Measurements from ENCODE around the gene EFCAB6. TPM values are rescaled to one million over a fixed set of nuclear protein-coding genes. Genes with fewer than 3 reads are reported as not detected.

EFCAB6 gene
- total RNA-seq, 1 donor from 2014 or later, result 1.8 TPM

DNA sequence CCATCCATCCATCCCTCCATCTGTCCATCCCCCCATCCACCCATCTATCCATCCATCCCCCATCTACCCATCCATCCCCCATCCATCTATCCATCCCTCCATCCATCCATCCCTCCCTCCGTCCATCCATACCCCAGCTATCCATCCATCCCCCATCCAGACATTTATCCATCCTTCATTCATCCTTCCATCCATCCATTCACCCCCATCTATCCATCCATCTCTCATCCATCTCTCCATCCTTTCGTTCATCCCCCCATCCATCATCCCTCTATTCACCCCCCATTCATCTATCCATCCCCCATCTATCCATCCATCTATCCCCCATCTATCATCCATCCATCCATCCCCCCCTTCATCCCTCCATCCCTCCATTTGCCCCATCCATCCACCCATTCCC lies 302.8 kb downstream of the EFCAB6 start:
- H3K4me3 ChIP-seq, result no peak overlapping the region
- TF ChIP-seq, protein P1, sequence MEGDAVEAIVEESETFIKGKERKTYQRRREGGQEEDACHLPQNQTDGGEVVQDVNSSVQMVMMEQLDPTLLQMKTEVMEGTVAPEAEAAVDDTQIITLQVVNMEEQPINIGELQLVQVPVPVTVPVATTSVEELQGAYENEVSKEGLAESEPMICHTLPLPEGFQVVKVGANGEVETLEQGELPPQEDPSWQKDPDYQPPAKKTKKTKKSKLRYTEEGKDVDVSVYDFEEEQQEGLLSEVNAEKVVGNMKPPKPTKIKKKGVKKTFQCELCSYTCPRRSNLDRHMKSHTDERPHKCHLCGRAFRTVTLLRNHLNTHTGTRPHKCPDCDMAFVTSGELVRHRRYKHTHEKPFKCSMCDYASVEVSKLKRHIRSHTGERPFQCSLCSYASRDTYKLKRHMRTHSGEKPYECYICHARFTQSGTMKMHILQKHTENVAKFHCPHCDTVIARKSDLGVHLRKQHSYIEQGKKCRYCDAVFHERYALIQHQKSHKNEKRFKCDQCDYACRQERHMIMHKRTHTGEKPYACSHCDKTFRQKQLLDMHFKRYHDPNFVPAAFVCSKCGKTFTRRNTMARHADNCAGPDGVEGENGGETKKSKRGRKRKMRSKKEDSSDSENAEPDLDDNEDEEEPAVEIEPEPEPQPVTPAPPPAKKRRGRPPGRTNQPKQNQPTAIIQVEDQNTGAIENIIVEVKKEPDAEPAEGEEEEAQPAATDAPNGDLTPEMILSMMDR (IDR thresholded peaks at IDR 0.05; ENCODE audit: borderline replicate concordance), result no peak
- no peak overlapping the region for H3K27ac ChIP-seq (replicated peaks)
- H3K9me3 ChIP-seq (replicated peaks), result no peaks in the 10 kb centered on the region
- no peak for DNase-seq
- H3K36me3 ChIP-seq, result no peaks in the 10 kb centered on the region
- intact Hi-C loops (cut with micrococcal nuclease), result no loop called here
- peaks cover 18% of the 10 kb centered on the region for H3K27me3 ChIP-seq (ENCODE audit: low read depth)
- no peaks in the 10 kb centered on the region for H3K4me1 ChIP-seq

DNA sequence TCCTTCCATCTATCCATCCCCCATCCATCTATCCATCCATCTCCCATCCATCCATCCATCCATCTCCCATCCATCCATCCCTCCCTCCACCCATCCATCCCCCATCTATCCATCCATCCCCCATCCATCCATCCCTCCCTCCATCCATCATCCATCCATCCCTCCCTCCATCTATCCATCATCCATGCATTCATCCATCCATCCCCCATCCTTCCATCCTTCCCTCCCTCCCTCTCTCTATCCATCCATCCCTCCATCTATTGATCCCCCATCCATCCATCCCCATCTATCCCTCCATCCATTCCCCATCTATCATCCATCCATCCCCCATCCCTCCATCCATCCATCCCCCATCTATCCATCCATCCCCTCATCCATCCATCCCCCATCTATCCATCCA lies 303.6 kb downstream of the EFCAB6 start:
- Histone ChIP-seq H3K4me3 (no peak overlapping the region), H3K36me3 (no peaks in the 10 kb centered on the region), H3K27ac (replicated peaks) (no peak overlapping the region), H3K9me3 (replicated peaks) (no peaks in the 10 kb centered on the region), H3K4me1 (no peaks in the 10 kb centered on the region), H3K27me3 (ENCODE audit: low read depth) (peaks cover 12% of the 10 kb centered on the region)
- DNase-seq, result no peak
- intact Hi-C loops (cut with micrococcal nuclease), result no loop called here
- TF ChIP-seq, protein P1 (IDR thresholded peaks at IDR 0.05; ENCODE audit: borderline replicate concordance), result no peak

DNA sequence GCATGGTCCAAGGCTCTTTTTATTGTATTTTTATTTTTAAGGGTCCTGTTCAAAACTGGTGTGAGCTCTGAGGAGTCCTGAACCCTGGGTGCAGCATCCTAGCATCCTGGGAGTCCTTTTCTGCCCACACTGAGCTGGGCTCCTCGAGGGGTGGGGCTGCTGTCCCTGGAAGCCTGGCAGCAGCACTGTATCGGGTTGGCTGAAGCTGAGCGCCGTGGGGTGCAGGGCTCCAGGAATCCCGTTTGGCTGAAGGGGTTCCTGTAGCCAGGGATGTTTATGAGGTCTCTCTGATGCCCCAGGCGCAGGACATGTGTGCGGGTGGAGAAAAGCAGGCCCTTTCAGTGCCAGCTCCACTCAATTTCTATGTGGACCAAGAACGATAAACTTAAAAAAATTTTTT lies 304.9 kb downstream of the EFCAB6 start:
- Histone ChIP-seq H3K9me3 (replicated peaks) (no peaks in the 10 kb centered on the region), H3K27ac (replicated peaks) (no peak overlapping the region), H3K27me3 (ENCODE audit: low read depth) (peaks cover 17% of the 10 kb centered on the region), H3K4me3 (no peak overlapping the region), H3K4me1 (no peaks in the 10 kb centered on the region), H3K36me3 (no peaks in the 10 kb centered on the region)
- TF ChIP-seq, protein P1 (IDR thresholded peaks at IDR 0.05; ENCODE audit: borderline replicate concordance), result no peak
- intact Hi-C loops (cut with micrococcal nuclease), result no loop called here
- DNase-seq, result no peak

DNA sequence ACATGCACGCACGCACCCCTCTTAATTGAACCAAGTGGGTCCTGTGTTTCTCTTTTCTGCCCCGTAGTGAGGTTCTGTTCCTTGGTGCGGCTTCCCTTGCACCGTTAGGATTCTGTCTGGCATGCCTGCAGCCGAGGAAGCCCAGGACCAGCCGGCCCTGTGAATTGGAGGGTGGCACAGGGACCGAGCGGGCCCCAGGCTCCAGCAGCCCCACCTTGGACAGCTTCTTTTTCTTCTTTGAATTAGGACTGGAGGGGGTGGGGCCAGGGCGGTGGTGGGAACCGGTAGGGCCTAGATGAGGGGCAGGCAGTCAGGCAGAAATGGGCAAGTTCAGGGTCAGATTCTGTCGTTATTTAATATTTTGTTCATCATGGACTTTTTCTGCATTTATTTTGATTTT lies 305.6 kb downstream of the EFCAB6 start:
- no peak for DNase-seq
- TF ChIP-seq, protein P1 (IDR thresholded peaks at IDR 0.05; ENCODE audit: borderline replicate concordance), result no peak
- no peak overlapping the region for H3K4me3 ChIP-seq
- no peaks in the 10 kb centered on the region for H3K9me3 ChIP-seq (replicated peaks)
- intact Hi-C loops (cut with micrococcal nuclease), result no loop called here
- H3K4me1 ChIP-seq, result no peaks in the 10 kb centered on the region
- H3K27me3 ChIP-seq (ENCODE audit: low read depth), result peaks cover 21% of the 10 kb centered on the region
- no peak overlapping the region for H3K27ac ChIP-seq (replicated peaks)
- H3K36me3 ChIP-seq, result no peaks in the 10 kb centered on the region

DNA sequence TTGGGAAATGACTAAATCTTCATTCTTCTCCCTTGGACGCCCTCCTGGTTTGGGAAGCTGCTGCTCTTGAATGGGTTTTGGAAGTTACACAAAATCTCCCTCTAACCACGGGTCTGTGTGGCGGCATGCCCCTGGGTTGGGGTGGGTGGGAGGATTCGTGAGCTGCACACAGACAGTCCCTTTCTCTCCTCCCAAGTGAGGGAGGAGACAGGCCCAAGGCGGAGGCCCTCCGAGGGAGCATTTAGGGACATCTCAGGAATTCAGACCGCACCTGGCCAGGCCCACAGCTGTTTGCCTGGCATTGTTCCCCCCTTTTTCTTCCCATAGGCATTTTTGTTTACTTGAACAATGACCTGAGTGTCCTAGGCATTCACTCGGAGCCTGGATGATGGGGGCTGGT lies 306.2 kb downstream of the EFCAB6 start:
- H3K36me3 ChIP-seq, result no peaks in the 10 kb centered on the region
- DNase-seq, result no peak
- no peak overlapping the region for H3K4me3 ChIP-seq
- intact Hi-C loops (cut with micrococcal nuclease), result no loop called here
- TF ChIP-seq, protein P1 (IDR thresholded peaks at IDR 0.05; ENCODE audit: borderline replicate concordance), result no peak
- H3K27ac ChIP-seq (replicated peaks), result no peak overlapping the region
- H3K27me3 ChIP-seq (ENCODE audit: low read depth), result peaks cover 21% of the 10 kb centered on the region
- no peaks in the 10 kb centered on the region for H3K4me1 ChIP-seq
- H3K9me3 ChIP-seq (replicated peaks), result no peaks in the 10 kb centered on the region

DNA sequence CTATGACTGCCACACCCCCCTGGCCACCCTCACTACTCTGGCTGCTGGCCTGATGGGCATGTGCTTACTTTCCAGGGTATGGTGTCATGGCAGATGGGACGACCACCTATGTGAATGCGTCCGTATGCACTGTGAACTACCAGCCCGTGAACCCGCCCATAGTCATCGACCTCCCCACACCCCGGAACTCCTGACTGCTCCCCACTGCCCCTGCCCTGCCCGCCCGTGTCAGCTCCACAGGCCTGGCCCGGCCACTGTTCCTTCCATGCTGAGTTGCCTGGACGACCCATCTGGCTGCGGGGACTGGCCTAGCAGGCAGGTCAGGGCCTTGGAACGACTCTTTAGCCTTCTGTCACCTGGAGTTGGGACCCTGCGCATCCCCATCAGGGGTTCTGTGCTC lies 306.7 kb downstream of the EFCAB6 start:
- no peak overlapping the region for H3K4me3 ChIP-seq
- TF ChIP-seq, protein P1 (IDR thresholded peaks at IDR 0.05; ENCODE audit: borderline replicate concordance), result no peak
- no peaks in the 10 kb centered on the region for H3K4me1 ChIP-seq
- no peaks in the 10 kb centered on the region for H3K36me3 ChIP-seq
- H3K9me3 ChIP-seq (replicated peaks), result no peaks in the 10 kb centered on the region
- peaks cover 21% of the 10 kb centered on the region for H3K27me3 ChIP-seq (ENCODE audit: low read depth)
- DNase-seq, result no peak
- intact Hi-C loops (cut with micrococcal nuclease), result no loop called here
- no peak overlapping the region for H3K27ac ChIP-seq (replicated peaks)
